Measurements from ENCODE around the gene EPPIN.

- TF ChIP-seq CTCF (IDR thresholded peaks at IDR 0.05) = no peak
- no peak for TF ChIP-seq REST (IDR thresholded peaks at IDR 0.05; ENCODE audit: insufficient read depth in 1 of 2, low read depth in 2 of 2, low read length in 1 of 2)
- no peak for TF ChIP-seq POLR2AphosphoS5 (IDR thresholded peaks at IDR 0.05; ENCODE audit: low read depth, low read length)
- TF ChIP-seq SIN3A (IDR thresholded peaks at IDR 0.05; ENCODE audit: borderline replicate concordance, insufficient read depth, low read depth, low read length) = no peak
- TF ChIP-seq TCF7L2 (IDR thresholded peaks at IDR 0.05; ENCODE audit: low read depth, low read length) = no peak
These were observed 43.8 kb downstream of the EPPIN start for GRCh38 chr20:45503403-45503802.

Data from Panc1 (cell line).